Measurements from ENCODE around the gene GGCX. TPM values are rescaled to one million over a fixed set of nuclear protein-coding genes. Genes with fewer than 3 reads are reported as not detected.
"Not testable (repeated sequence)": the region's sequence is repeated elsewhere in the genome, so short reads cannot be mapped to it uniquely, and the experiment has no call there.

Gene GGCX
- polyA plus RNA-seq (2014; cell fraction: cytosol; rRNA removed): 17.6 and 21.2 TPM in 2 replicates
- polyA plus RNA-seq (2014; cell fraction: nucleus; rRNA removed): 27.6 and 31.3 TPM in 2 replicates

DNA sequence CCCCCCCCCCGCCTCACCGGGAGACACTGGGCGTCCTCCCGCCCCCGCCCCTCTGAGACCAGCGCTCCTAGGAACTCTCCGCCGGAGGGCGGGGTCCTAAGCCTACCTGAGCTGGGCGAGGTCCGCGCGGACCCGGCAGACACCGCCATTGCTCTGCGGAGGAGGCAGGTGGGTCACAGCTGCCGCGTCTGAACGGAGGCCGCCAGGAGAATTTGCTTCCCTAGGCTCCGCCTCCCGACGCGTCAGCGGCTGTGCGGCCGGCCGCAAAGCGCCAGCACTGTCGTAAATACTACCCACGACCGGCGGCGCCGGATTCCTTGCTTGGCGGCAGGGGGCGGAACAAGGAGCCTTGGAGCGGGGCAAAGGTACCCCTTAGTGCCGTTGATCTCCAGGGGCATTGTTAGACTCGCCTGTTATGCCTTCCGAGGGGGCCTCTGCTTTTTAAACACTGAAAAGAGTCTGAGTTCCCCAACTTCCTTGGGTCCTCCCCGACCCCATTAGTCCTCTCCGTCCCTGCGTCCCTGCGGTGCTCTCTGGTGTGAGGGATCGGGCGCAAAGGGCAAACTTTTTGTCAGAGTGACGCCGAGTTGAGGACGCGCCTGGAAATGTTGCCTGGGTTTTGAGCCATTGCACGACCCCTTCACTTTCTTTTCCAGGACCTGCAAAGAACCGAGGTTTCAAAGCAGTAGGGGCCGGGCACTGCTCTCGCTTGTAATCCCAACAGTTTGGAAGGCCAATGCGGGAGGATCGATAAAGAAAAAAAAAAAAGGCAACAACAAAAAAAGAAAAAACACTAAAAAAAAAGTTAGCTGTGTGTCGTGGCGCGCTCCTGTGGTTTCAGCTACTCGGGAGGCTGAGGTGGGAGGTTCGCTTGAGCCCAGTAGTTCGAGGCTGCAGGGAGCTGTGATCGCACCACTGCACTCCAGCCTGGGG lies at the start of gene GGCX:
Gene GGCX (minus strand): TSS at position 214 of the 933 bp plus-strand sequence. CDS start 65 bp downstream, at position 149.
- peak; percentile 94 for DNase-seq (ENCODE audit: low spot score)

DNA sequence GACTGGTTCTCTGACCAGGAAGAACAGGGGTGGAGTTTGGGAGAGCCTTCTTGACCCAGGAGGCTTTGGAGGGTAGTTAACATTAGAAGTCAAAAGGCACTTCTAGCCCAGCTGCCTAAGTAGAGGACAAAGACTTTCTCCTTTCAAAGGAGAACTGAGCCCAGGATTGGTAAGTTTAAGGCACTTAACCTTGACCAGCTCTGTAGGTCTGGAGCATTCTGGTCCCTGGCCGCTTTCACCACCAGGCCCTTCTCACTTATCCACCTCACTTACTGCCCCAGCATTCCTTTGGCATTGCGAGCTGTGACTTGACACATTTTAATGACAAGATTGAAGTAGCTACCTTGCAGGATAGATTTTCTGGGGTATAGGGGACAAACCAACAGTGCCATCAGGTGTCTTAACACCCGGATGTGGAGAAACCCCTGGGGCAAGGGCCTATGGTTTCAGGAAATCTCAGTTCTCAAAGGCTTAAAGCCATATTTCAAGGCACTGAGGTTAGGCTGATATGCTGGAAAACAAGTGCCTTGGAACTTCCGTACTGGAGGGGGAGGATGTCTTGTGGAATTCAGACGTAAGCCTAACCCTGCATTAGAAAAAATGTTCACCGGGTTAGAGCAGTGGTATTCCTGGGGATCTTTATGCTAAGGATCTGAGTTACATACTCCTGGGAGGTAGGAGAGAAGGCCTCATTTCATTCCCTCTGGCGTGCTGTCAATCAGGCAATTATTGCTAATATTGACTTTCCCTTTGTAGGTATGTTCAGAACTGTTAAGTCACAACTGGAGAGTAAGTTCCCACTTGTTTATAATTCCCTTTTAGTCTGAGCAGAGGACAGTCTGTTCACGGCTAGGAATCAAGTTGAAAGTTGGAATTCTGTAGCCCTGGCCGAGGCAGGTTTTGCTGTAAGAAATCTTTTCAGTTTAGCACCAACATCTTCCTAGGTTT lies 46.2 kb upstream of the GGCX start:
- DNase-seq (ENCODE audit: low spot score): no peak

GRCh38 chr2:85606116-85606455 lies 44.8 kb upstream of the GGCX start:
- no peak for DNase-seq (ENCODE audit: low spot score)

- no peak for DNase-seq (ENCODE audit: low spot score)
Measured at GRCh38 chr2:85605406-85606115, 44.3 kb upstream of the GGCX start.

DNA sequence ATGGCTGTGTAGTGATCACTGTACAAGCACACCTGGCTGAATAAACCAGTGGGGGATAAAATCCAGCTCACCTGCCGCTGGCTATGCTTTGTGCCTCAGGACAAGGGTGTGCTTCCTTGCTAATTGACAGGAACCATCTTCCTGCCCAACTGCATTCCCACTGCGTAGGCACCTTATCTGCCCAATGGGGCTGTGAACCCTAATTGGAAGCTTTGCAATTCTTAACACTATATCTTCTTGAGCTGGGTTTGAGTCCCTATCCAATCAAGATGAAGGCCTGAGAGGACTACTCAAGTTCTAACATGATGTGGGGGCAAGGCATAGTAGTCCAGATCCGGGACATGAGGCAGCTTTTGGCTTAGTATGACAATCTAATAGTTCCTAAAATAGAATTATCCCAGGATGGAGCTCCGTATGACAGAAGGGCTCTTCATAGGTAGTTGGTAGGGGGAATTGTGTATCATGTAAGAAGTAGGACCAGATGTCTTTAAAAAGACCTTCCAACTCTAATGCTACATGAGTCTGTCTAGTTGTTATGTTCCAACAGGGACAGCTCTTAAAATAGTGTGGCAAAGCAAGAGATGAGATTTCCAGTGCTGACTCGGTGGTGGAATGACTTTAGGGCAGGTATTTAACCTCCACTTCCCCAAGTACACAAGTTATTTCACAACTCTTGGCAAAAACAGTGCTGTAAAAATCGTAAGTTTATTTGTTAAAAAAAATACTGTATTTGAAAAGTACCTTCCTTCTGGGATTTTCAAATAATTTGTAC lies 43.5 kb upstream of the GGCX start:
- DNase-seq (ENCODE audit: low spot score): no peak

DNA sequence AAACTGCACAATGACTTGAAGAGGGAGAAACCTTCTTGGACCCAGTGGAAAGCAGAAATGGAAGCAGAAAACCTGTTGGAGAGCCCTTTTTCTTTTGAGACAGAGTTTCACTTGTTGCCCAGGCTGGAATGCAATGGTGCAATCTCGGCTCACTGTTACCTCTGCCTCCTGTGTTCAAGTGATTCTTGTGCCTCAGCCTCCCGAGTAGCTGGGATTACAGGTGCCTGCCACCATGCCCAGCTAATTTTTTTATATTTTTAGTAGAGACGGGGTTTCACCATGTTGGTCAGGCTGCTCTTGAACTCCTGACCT lies 42.8 kb upstream of the GGCX start:
- DNase-seq (ENCODE audit: low spot score): not testable (repeated sequence)

GRCh38 chr2:85602476-85603234 lies 41.4 kb upstream of the GGCX start, which contains the start of gene TMEM150A:
TMEM150A (minus strand) TSS chr2:85602698; CDS start chr2:85601948, 750 bp downstream.
- DNase-seq (ENCODE audit: low spot score): peak; percentile 88

- DNase-seq (ENCODE audit: low spot score): no peak
Measured at GRCh38 chr2:85601771-85602475, 40.6 kb upstream of the GGCX start.

DNA sequence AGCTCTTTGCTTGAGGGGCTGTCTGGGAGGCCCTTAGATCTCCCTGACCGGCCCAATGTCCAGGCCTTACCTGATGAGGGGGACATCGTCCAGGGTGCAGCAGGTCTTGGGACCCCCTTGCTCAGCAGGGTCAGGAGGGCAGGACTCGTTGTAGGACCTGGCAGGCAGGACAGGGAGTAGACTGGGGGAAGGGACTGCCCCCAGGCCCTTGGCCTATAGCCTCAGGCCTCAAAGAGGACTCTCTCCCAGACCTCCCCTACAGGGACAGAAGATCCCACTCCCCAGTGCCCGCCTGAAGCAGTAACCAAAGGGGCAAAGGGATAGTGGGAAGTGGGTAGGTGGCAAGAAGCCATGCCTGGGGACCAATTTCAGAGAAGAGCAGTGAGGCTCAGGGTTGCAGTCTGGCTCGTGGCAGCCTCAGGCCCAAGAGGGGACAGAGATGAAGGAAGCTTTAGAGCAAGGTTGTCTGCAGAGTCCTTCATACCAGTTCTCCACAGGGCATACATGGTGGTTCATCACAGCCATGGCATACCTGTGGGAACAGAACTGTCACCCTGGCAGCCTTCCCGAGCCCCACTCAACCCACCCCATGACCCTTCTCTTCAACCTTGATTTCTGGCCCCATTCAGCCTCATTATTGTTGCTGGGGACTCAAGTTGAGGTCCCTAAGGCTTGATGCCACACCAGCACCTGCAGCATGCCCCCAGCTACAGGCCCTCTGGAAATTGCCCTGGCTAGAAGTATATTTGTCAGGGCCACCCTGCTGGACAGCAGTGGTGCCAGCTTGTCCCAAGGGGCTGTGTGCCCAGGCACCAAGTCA lies 39.9 kb upstream of the GGCX start:
- no peak for DNase-seq (ENCODE audit: low spot score)

DNA sequence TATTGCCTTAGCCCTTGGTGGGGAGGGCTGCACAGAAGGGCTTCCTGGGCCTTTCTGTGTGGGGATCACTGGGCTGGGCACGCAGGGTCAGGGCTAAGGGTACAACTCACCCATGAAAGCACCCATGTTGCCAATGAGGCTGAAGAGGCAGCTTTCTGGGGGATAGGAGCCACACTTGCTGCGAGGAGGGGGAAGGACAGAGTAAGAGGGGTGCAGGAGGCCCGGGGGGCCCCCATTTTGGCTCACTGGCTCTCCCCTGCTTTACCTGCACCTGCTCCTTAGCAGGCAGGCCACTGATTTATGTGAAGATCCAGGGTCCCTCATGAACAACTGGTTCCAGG lies 38.9 kb upstream of the GGCX start:
- DNase-seq (ENCODE audit: low spot score): no peak

- DNase-seq (ENCODE audit: low spot score): no peak
Measured at GRCh38 chr2:85599468-85600234, 38.4 kb upstream of the GGCX start.

GRCh38 chr2:85598594-85599340 lies 37.5 kb upstream of the GGCX start:
- no peak for DNase-seq (ENCODE audit: low spot score)

DNA sequence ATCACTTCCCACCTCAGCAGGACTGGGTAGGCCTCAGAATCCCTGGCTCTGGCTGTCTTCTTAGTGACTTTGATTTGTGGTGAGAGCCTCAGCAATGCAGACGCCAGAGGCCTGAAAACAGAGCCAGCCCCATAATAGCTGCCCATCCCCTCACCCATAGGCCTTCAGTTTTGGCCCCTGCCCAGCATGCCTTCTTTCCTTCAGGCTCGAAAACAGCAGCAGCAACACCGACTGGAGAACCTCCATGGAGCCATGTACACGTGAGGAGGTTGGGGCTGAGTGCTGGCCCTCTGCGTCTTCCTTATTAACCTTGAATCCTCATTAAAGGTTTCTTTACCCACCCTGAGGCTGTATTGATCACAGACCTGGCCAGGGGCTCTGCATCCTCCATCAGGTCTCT lies 35.9 kb upstream of the GGCX start:
- no peak for DNase-seq (ENCODE audit: low spot score)

GRCh38 chr2:85596486-85597143 lies 35.3 kb upstream of the GGCX start:
- DNase-seq (ENCODE audit: low spot score): no peak

DNA sequence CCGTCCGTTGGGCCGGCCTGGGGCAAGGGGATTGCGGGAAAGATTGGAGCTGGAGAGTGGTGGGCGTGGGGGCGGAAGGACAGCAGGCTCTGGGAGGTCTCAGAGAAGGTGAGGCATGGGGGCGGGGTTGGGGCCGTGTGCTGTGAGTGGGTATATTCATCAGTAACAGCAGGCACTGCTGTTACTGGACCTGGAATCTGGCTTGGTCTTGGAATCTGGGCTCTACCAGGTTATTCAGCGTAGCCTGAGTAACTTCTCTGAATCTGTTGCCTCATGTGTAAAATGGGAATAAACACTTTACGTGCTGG lies 34.7 kb upstream of the GGCX start:
- no peak for DNase-seq (ENCODE audit: low spot score)

DNA sequence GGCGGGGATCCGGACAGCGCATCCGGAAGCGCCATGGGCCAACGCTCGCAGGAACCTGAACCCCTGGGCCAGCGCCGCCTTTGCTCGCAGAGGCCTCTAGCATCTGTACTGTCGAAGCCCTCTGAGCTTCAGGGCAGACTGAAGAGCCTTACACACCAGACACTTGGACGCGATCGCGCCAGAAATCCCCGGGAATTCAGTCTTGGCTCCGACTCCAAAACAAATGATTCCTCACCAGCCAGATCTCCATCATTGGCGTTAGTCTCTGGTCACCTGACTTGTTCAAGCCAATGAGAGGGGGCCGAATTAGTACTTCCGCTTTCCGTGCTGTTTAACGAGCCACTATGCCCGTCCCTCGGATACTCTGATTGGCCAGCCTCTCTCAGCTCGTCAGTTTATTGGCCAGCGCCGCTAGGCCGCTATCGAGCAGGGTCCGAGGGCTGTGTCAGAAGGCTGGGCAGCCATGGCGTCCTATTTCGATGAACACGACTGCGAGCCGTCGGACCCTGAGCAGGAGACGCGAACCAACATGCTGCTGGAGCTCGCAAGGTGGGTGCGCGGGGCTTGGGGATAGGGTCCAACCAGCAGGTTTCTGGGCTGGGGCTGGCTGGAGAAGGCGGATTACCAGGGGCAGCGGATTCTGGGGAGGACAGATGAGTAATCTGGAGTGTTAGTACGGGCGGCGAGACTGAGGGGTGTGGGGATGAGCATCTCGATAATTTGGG lies 34.2 kb upstream of the GGCX start, which contains the start of gene RNF181:
Gene RNF181 (plus strand): TSS at position 445 of the 725 bp plus-strand sequence. CDS start 19 bp downstream, at position 464.
- peak; percentile 98 for DNase-seq (ENCODE audit: low spot score)

All from SK-N-DZ (cell line).